ENCODE results near the gene ATN1.

The ATN1 gene

GRCh38 chr12:6936636-6937480, 9.1 kb downstream of the ATN1 start:
- peak overlapping the region; percentile 95 for H3K27ac ChIP-seq (ENCODE audit: extremely low read depth, low read depth, low read length)
- peaks cover 6% of the 10 kb centered on the region for H3K4me1 ChIP-seq (ENCODE audit: control insufficient read depth, insufficient read depth, low read length)
- peaks cover 30 to 83% of the 10 kb centered on the region in 2 experiments for H3K36me3 ChIP-seq (ENCODE audit: control insufficient read depth in 2 of 2, insufficient read depth in 1 of 2, low read length in 2 of 2)
- H3K4me3 ChIP-seq (ENCODE audit: low read depth, low read length): peak overlapping the region; percentile 54
- CTCF ChIA-PET: interaction anchor here (0.7 to 4.9 kb wide), 11 partner anchors 11 to 177 kb away, joined by 3 to 53 read pairs (median 4); partner anchors contain the start of genes CDCA3, SPSB2, TPI1 and USP5
- H3K9me3 ChIP-seq (ENCODE audit: control insufficient read depth, insufficient read depth, low read depth, low read length): no peaks in the 10 kb centered on the region
- POLR2A ChIA-PET: interaction anchor here (0.9 to 4.1 kb wide), 11 partner anchors 8 to 85 kb away, joined by 3 to 45 read pairs (median 7); partner anchors contain the start of genes SPSB2, TPI1 and USP5
- TF ChIP-seq ZNF558 (tag by site-specific recombination; IDR thresholded peaks at IDR 0.05) (no peak), ZNF473 (tag by site-specific recombination; IDR thresholded peaks at IDR 0.05) (no peak), ZBTB8A (tag by site-specific recombination; IDR thresholded peaks at IDR 0.05) (peak; percentile 57), ZNF654 (tag by site-specific recombination; IDR thresholded peaks at IDR 0.05; ENCODE audit: low read depth) (no peak), SP2 (tag by site-specific recombination; IDR thresholded peaks at IDR 0.05) (peak; percentile 84), ZNF610 (tag by site-specific recombination; IDR thresholded peaks at IDR 0.05; ENCODE audit: borderline replicate concordance) (no peak), ZNF138 (tag by site-specific recombination; IDR thresholded peaks at IDR 0.05; ENCODE audit: borderline replicate concordance) (no peak), ZBTB26 (tag by site-specific recombination; optimal IDR thresholded peaks at IDR 0.05) (no peak), ZNF174 (tag by site-specific recombination; IDR thresholded peaks at IDR 0.05) (no peak), PRDM2 (tag by site-specific recombination; IDR thresholded peaks at IDR 0.05; ENCODE audit: borderline replicate concordance) (peak; percentile 29; the same call in 1 of the 2 replicates), ZBTB21 (tag by site-specific recombination; IDR thresholded peaks at IDR 0.05) (no peak), WT1 (tag by site-specific recombination; IDR thresholded peaks at IDR 0.05) (peak; percentile 46), ZNF501 (tag by site-specific recombination; IDR thresholded peaks at IDR 0.05) (0 out of 2 replicates have a peak, but pooled peaks have one; percentile 23), ZNF433 (tag by site-specific recombination; IDR thresholded peaks at IDR 0.05; ENCODE audit: low read depth) (no peak), ZBTB20 (tag by site-specific recombination; IDR thresholded peaks at IDR 0.05) (peak; percentile 35; the same call in 1 of the 2 replicates), OSR2 (tag by site-specific recombination; IDR thresholded peaks at IDR 0.05) (peak; percentile 98), TSHZ1 (tag by site-specific recombination; IDR thresholded peaks at IDR 0.05; ENCODE audit: borderline replicate concordance) (no peak), ZSCAN5A (tag by site-specific recombination; IDR thresholded peaks at IDR 0.05) (no peak), ZNF18 (tag by site-specific recombination; IDR thresholded peaks at IDR 0.05) (peak; percentile 73; the same call in 1 of the 2 replicates), SCRT1 (tag by site-specific recombination; IDR thresholded peaks at IDR 0.05; ENCODE audit: borderline replicate concordance) (peak; percentile 89), ZNF600 (tag by site-specific recombination; IDR thresholded peaks at IDR 0.05) (peak; percentile 73), ZNF169 (tag by site-specific recombination; IDR thresholded peaks at IDR 0.05) (peak; percentile 98), EGR2 (tag by site-specific recombination; IDR thresholded peaks at IDR 0.05; ENCODE audit: low read depth) (peak; percentile 85)
